ENCODE results near the gene EZR.

Gene EZR

GRCh38 chr6:158838790-158839189 is 19.6 kb upstream of the EZR start (continued):
- peak; percentile 74 for TF ChIP-seq ZNF558 (tag by site-specific recombination; IDR thresholded peaks at IDR 0.05)
- TF ChIP-seq, protein P1, sequence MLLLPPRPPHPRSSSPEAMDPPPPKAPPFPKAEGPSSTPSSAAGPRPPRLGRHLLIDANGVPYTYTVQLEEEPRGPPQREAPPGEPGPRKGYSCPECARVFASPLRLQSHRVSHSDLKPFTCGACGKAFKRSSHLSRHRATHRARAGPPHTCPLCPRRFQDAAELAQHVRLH (tag by site-specific recombination; IDR thresholded peaks at IDR 0.05), result 0 out of 2 replicates have a peak, but pooled peaks have one; percentile 55
- TF ChIP-seq ZNF555 (tag by site-specific recombination; conservative IDR thresholded peaks at IDR 0.05), result peak; percentile 91
- peak; percentile 50 for TF ChIP-seq ZNF629 (tag by site-specific recombination; IDR thresholded peaks at IDR 0.05)
- TF ChIP-seq ZNF18 (tag by site-specific recombination; IDR thresholded peaks at IDR 0.05), result 0 out of 2 replicates have a peak, but pooled peaks have one; percentile 17
- peak; percentile 85 for TF ChIP-seq ZNF266 (tag by site-specific recombination; IDR thresholded peaks at IDR 0.05; ENCODE audit: low read depth)
- TF ChIP-seq ZNF404 (tag by site-specific recombination; IDR thresholded peaks at IDR 0.05), result peak; percentile 49; the same call in 1 of the 2 replicates

DNA sequence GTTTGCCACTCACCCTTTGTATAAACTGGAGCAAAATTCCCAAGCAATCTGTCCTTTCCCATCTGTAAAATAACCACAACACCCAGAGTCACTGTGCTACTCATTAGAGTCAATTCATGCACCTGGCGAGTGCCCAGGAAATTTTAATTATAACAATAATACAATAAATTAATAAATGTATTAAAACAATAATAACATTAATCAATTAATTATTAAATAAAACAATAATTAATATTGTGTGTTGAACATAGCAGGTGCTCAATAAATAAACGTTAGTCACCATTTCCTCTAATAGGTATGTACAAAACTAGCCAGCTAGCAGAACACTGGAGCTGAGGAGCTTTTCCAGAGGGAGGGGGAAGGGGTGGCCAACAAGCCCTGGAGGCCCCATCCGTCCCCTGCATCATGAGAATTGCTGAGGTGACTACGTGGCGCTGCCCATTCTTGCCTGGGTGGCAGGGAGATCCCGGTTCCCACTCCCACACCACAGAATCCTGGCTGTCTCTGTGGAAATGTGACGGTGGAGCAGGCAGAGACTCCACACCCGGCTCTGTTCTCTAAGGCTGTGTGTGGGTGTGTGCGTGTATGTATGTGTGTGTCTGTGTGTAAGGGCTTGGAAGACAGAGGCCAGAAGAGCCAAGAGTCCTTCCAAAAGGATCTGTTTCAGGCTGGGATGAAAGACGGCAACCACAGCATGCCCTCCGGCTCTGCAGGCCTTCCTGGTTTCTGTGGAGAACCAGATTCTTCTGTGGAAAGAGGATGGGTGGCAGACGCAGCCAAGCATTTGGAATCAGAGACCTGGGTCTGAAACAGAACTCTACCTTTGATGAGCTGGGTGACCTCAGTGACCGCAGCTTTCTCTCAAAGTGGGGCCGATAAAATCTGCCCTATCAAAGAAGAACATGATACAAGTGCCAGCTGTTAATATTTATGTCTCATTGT is 18.8 kb upstream of the EZR start:
- POLR2A ChIA-PET, result interaction anchor here (0.6 to 2.1 kb wide), 2 partner anchors 8 to 12 kb away, joined by 3 to 4 read pairs; no protein-coding TSS in a partner anchor
- no peaks in the 10 kb centered on the region for H3K4me1 ChIP-seq (ENCODE audit: control insufficient read depth, insufficient read depth, low read length)
- H3K27ac ChIP-seq (ENCODE audit: extremely low read depth, low read depth, low read length), result no peak overlapping the region
- H3K9me3 ChIP-seq (ENCODE audit: control insufficient read depth, insufficient read depth, low read depth, low read length), result no peaks in the 10 kb centered on the region
- H3K36me3 ChIP-seq (ENCODE audit: control insufficient read depth in 2 of 2, insufficient read depth in 1 of 2, low read length in 2 of 2), result no peaks in the 10 kb centered on the region
- H3K4me3 ChIP-seq (ENCODE audit: low read depth, low read length), result no peak overlapping the region
- CTCF ChIA-PET, result no interaction called here
- TF ChIP-seq ZNF660 (tag by site-specific recombination; IDR thresholded peaks at IDR 0.05) (no peak), ZNF600 (tag by site-specific recombination; IDR thresholded peaks at IDR 0.05) (no peak), ZFHX2 (tag by site-specific recombination; conservative IDR thresholded peaks at IDR 0.05) (peak; percentile 81), EGR2 (tag by site-specific recombination; IDR thresholded peaks at IDR 0.05; ENCODE audit: low read depth) (0 out of 2 replicates have a peak, but pooled peaks have one; percentile 15), GLIS2 (tag by site-specific recombination; IDR thresholded peaks at IDR 0.05) (no peak), ZNF133 (tag by site-specific recombination; IDR thresholded peaks at IDR 0.05) (no peak), SP2 (tag by site-specific recombination; IDR thresholded peaks at IDR 0.05) (no peak)
- TF ChIP-seq, protein P2, sequence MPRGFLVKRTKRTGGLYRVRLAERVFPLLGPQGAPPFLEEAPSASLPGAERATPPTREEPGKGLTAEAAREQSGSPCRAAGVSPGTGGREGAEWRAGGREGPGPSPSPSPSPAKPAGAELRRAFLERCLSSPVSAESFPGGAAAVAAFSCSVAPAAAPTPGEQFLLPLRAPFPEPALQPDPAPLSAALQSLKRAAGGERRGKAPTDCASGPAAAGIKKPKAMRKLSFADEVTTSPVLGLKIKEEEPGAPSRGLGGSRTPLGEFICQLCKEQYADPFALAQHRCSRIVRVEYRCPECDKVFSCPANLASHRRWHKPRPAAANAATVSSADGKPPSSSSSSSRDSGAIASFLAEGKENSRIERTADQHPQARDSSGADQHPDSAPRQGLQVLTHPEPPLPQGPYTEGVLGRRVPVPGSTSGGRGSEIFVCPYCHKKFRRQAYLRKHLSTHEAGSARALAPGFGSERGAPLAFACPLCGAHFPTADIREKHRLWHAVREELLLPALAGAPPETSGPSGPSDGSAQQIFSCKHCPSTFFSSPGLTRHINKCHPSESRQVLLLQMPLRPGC (tag by site-specific recombination; IDR thresholded peaks at IDR 0.05), result no peak
- TF ChIP-seq, protein P3, sequence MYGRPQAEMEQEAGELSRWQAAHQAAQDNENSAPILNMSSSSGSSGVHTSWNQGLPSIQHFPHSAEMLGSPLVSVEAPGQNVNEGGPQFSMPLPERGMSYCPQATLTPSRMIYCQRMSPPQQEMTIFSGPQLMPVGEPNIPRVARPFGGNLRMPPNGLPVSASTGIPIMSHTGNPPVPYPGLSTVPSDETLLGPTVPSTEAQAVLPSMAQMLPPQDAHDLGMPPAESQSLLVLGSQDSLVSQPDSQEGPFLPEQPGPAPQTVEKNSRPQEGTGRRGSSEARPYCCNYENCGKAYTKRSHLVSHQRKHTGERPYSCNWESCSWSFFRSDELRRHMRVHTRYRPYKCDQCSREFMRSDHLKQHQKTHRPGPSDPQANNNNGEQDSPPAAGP (tag by site-specific recombination; IDR thresholded peaks at IDR 0.05), result no peak

DNA sequence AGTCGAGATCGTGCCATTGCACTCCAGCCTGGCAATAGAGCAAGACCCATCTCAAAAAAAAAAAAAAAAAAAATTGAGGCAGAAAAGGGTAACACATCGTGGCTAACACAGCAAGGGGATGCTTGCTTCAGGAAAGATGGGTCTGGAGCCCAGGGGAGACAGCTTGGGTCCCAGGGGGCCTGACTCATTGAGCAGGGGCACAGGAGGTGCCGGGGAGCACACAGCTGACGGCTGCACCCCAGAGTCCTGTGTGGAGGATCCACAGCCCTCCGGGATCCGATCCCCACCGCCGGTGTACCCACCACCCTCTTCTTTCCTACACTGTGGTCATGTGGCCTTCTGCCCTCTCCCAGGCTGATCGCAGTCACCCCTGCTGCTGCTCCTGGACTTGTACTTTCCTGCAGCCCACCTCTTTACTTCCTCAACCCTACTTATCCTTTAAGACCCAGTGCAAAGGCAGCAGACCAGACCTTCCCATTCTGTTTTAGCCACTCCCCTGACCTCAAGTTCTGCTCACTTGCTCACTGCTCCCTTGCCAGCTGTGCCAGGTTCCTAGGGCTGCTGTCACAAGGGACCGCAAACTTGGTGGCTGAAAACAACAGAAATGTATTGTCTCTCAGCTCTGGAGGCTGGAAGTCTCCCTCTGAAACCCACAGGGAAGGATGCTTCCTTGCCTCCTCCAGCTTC is 17.6 kb upstream of the EZR start:
- Histone ChIP-seq H3K27ac (ENCODE audit: extremely low read depth, low read depth, low read length) (no peak overlapping the region), H3K4me3 (ENCODE audit: low read depth, low read length) (no peak overlapping the region), H3K4me1 (ENCODE audit: control insufficient read depth, insufficient read depth, low read length) (no peaks in the 10 kb centered on the region), H3K36me3 (ENCODE audit: control insufficient read depth in 2 of 2, insufficient read depth in 1 of 2, low read length in 2 of 2) (no peaks in the 10 kb centered on the region), H3K9me3 (ENCODE audit: control insufficient read depth, insufficient read depth, low read depth, low read length) (no peaks in the 10 kb centered on the region)
- CTCF ChIA-PET, result interaction anchor here (0.6 kb wide), 1 partner anchor 132 kb away, joined by 4 read pairs; no protein-coding TSS in a partner anchor
- POLR2A ChIA-PET, result interaction anchor here (0.6 to 2.1 kb wide), 2 partner anchors 11 to 163 kb away, joined by 3 to 4 read pairs; partner anchors contain the start of gene RSPH3
- TF ChIP-seq ZNF23 (tag by site-specific recombination; IDR thresholded peaks at IDR 0.05; ENCODE audit: borderline replicate concordance) (no peak), KLF1 (tag by site-specific recombination; IDR thresholded peaks at IDR 0.05) (no peak), ATF2 (tag by site-specific recombination; IDR thresholded peaks at IDR 0.05; ENCODE audit: low read depth) (no peak), ZXDB (tag by site-specific recombination; IDR thresholded peaks at IDR 0.05) (no peak), ZNF324 (tag by site-specific recombination; IDR thresholded peaks at IDR 0.05) (no peak)
- TF ChIP-seq, protein P4, sequence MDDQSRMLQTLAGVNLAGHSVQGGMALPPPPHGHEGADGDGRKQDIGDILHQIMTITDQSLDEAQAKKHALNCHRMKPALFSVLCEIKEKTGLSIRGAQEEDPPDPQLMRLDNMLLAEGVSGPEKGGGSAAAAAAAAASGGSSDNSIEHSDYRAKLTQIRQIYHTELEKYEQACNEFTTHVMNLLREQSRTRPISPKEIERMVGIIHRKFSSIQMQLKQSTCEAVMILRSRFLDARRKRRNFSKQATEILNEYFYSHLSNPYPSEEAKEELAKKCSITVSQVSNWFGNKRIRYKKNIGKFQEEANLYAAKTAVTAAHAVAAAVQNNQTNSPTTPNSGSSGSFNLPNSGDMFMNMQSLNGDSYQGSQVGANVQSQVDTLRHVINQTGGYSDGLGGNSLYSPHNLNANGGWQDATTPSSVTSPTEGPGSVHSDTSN (CRISPR knock-in tag; IDR thresholded peaks at IDR 0.05), result no peak

All from HEK293 (cell line).